GM23248 (cell line): ENCODE results near the gene FAM24A. TPM values are rescaled to one million over a fixed set of nuclear protein-coding genes. Genes with fewer than 3 reads are reported as not detected.

Experiments used
- DNase-seq: peaks from one replicate; pipeline ENCODE4 v3.0.0-alpha.2; 2015
- H2AFZ ChIP-seq: fragments of 200-600 bp; sonication (generic); 2 replicates; pipeline ENCODE4 v1.6.1; 2016; ENCODE audit warnings: antibody characterized with exemption
- H3F3A ChIP-seq: fragments of 200-600 bp; sonication (generic); 2 replicates; pipeline ENCODE4 v1.6.1; 2016; ENCODE audit warnings: mild to moderate bottlenecking, antibody characterized with exemption, mixed run types; ENCODE audit not compliant: insufficient read depth
- H3K27ac ChIP-seq: fragments of 200-600 bp; sonication (generic); 2 replicates; pipeline ENCODE4 v1.5.1; 2016; ENCODE audit warnings: mild to moderate bottlenecking
- H3K27me3 ChIP-seq: fragments of 200-600 bp; sonication (generic); replicated peaks from 2 replicates; pipeline ENCODE4 v1.6.1; 2016; ENCODE audit warnings: mild to moderate bottlenecking; ENCODE audit not compliant: insufficient read depth
- H3K36me3 ChIP-seq: fragments of 200-600 bp; sonication (generic); 2 replicates; pipeline ENCODE4 v1.6.1; 2016; ENCODE audit warnings: low read depth, mild to moderate bottlenecking
- H3K4me1 ChIP-seq: fragments of 200-600 bp; sonication (generic); 2 replicates; pipeline ENCODE4 v1.6.1; 2016; ENCODE audit warnings: mild to moderate bottlenecking; ENCODE audit not compliant: insufficient read depth
- H3K4me2 ChIP-seq: fragments of 200-600 bp; sonication (generic); one replicate; pipeline ENCODE4 v1.6.1; 2016; ENCODE audit warnings: mild to moderate bottlenecking; ENCODE audit not compliant: unreplicated experiment
- H3K4me3 ChIP-seq: fragments of 200-600 bp; sonication (generic); 2 replicates; pipeline ENCODE4 v1.5.1; 2016; ENCODE audit warnings: mild to moderate bottlenecking
- H3K79me2 ChIP-seq: fragments of 200-600 bp; sonication (generic); 2 replicates; pipeline ENCODE4 v1.6.1; 2016; ENCODE audit warnings: mild to moderate bottlenecking; ENCODE audit not compliant: insufficient read depth
- H3K9ac ChIP-seq: fragments of 200-600 bp; sonication (generic); 2 replicates; pipeline ENCODE4 v1.6.1; 2016; ENCODE audit warnings: mild to moderate bottlenecking
- H3K9me2 ChIP-seq: fragments of 200-600 bp; sonication (generic); 2 replicates; pipeline ENCODE4 v1.6.1; 2016; ENCODE audit warnings: mixed run types, mild to moderate bottlenecking, moderate library complexity; ENCODE audit not compliant: insufficient read depth
- H3K9me3 ChIP-seq: fragments of 200-600 bp; sonication (generic); one replicate; pipeline ENCODE4 v1.6.1; 2017; ENCODE audit warnings: low read depth
- H4K20me1 ChIP-seq: fragments of 200-600 bp; sonication (generic); 2 replicates; pipeline ENCODE4 v1.6.0; 2016; ENCODE audit not compliant: insufficient read depth
- EZH2 ChIP-seq: fragments of 200-600 bp; sonication (generic); IDR thresholded peaks from 2 replicates; pipeline ENCODE4 v1.6.1; 2018; ENCODE audit warnings: antibody characterized with exemption, mild to moderate bottlenecking; ENCODE audit not compliant: insufficient read depth, poor library complexity, severe bottlenecking
- EZH2phosphoT487 ChIP-seq: fragments of 200-600 bp; sonication (generic); IDR thresholded peaks from 2 replicates; pipeline ENCODE4 v1.6.1; 2018; ENCODE audit warnings: antibody characterized with exemption, moderate library complexity, mild to moderate bottlenecking, low read depth; ENCODE audit not compliant: insufficient read depth
- WGBS, 2 experiments: methylation state at CpG; one replicate each; pipeline ENCODE4 v1.1.6; 2015 to 2017; ENCODE audit warnings: low lambda C conversion rate in 2 of 2, low coverage in 1 of 2; ENCODE audit errors: missing lambda C conversion rate in 2 of 2; 5-methylcytosine and 5-hydroxymethylcytosine counted together
- in situ Hi-C: fragments of 300-500 bp; cut with MboI; formaldehyde crosslinking; loops from 2 replicates; pipeline ENCODE4 v1.15.0; 2020
- polyA plus RNA-seq: library from polyadenylated mRNA; unstranded; fragments of >200 nt; fragmentation: Nextera tagmentation; extraction: Ambion mirVana; gene quantifications from 2 replicates; pipeline ENCODE4 v1.2.1, GENCODE V29; 2016
- total RNA-seq: library from RNA; depleted of rRNA; stranded (reverse); fragments of >200 nt; shearing (Covaris generic); gene quantifications from 2 replicates; pipeline ENCODE4 v1.2.3, GENCODE V29; 2014

Gene FAM24A
- total and polyA plus RNA-seq, 2 experiments from 2014 or later: not detected

GRCh38 chr10:122911889-122912484 is 1.6 kb downstream of the FAM24A start:
- Histone ChIP-seq H3K27ac (no peak overlapping the region), H3K27me3 (no peaks in the 10 kb centered on the region), H3K4me3 (no peak overlapping the region), H3K9me3 (no peaks in the 10 kb centered on the region), H3F3A (no peaks in the 10 kb centered on the region), H3K36me3 (no peaks in the 10 kb centered on the region), H2AFZ (no peak overlapping the region), H3K4me2 (no peak overlapping the region), H3K9ac (no peak overlapping the region), H4K20me1 (no peaks in the 10 kb centered on the region), H3K9me2 (no peaks in the 10 kb centered on the region), H3K79me2 (no peaks in the 10 kb centered on the region), H3K4me1 (no peaks in the 10 kb centered on the region)
- peak; percentile 56 for DNase-seq
- TF ChIP-seq EZH2 (no peak), EZH2phosphoT487 (no peak)
- in situ Hi-C loops: no loop called here
- 47% methylated on average over 5 of the region's 5 CpGs for WGBS, 2 experiments

GRCh38 chr10:122915700-122916099 is 5.3 kb downstream of the FAM24A start:
- 58 to 100% methylated on average over 1 to 2 of the region's 2 CpGs for WGBS, 2 experiments
- H3K27me3 ChIP-seq: no peaks in the 10 kb centered on the region
- H3K27ac ChIP-seq: no peak overlapping the region
- no peaks in the 10 kb centered on the region for H3K36me3 ChIP-seq
- no peaks in the 10 kb centered on the region for H4K20me1 ChIP-seq
- no peak overlapping the region for H3K9ac ChIP-seq
- H3F3A ChIP-seq: no peaks in the 10 kb centered on the region
- no peaks in the 10 kb centered on the region for H3K9me2 ChIP-seq
- in situ Hi-C loops: no loop called here
- no peaks in the 10 kb centered on the region for H3K79me2 ChIP-seq
- TF ChIP-seq EZH2phosphoT487 (no peak), EZH2 (no peak)
- H2AFZ ChIP-seq: no peak overlapping the region
- no peak for DNase-seq
- H3K4me2 ChIP-seq: no peak overlapping the region
- no peaks in the 10 kb centered on the region for H3K4me1 ChIP-seq
- no peak overlapping the region for H3K4me3 ChIP-seq
- H3K9me3 ChIP-seq: no peaks in the 10 kb centered on the region

- Histone ChIP-seq H3K79me2 (no peaks in the 10 kb centered on the region), H3K4me2 (no peak overlapping the region), H2AFZ (no peak overlapping the region), H3F3A (no peaks in the 10 kb centered on the region), H3K9me2 (0 out of 2 replicates have a peak, but pooled peaks cover 5% of the 10 kb centered on the region), H3K4me3 (no peak overlapping the region), H3K36me3 (peaks cover 7% of the 10 kb centered on the region; the same call in 1 of the 2 replicates), H3K9me3 (no peaks in the 10 kb centered on the region), H3K9ac (no peak overlapping the region), H4K20me1 (no peaks in the 10 kb centered on the region), H3K4me1 (no peaks in the 10 kb centered on the region), H3K27ac (no peak overlapping the region), H3K27me3 (no peaks in the 10 kb centered on the region)
- DNase-seq: no peak
- TF ChIP-seq EZH2phosphoT487 (no peak), EZH2 (no peak)
- 87 to 97% methylated on average over 1 of the region's 1 CpG for WGBS, 2 experiments
- in situ Hi-C loops: no loop called here
Observed at GRCh38 chr10:122930140-122930539, 19.7 kb downstream of the FAM24A start.

- WGBS, 2 experiments: 97 to 98% methylated on average over 6 of the region's 6 CpGs
- TF ChIP-seq EZH2phosphoT487: no peak
- no peak for TF ChIP-seq EZH2
- no peaks in the 10 kb centered on the region for H3K9me3 ChIP-seq
- H3K4me3 ChIP-seq: no peak overlapping the region
- no peaks in the 10 kb centered on the region for H3K4me1 ChIP-seq
- H3K36me3 ChIP-seq: peaks cover 11% of the 10 kb centered on the region; the same call in 1 of the 2 replicates
- H4K20me1 ChIP-seq: no peaks in the 10 kb centered on the region
- H3F3A ChIP-seq: no peaks in the 10 kb centered on the region
- no peak overlapping the region for H3K27ac ChIP-seq
- DNase-seq: peak; percentile 10
- H3K9ac ChIP-seq: no peak overlapping the region
- no peaks in the 10 kb centered on the region for H3K27me3 ChIP-seq
- H3K79me2 ChIP-seq: no peaks in the 10 kb centered on the region
- 0 out of 2 replicates have a peak, but pooled peaks cover under 1% of the 10 kb centered on the region for H3K9me2 ChIP-seq
- H2AFZ ChIP-seq: no peak overlapping the region
- in situ Hi-C loops: no loop called here
- no peak overlapping the region for H3K4me2 ChIP-seq
Observed at GRCh38 chr10:122931088-122931906, 20.9 kb downstream of the FAM24A start.
